Measurements from ENCODE around the gene RGS7.

DNA sequence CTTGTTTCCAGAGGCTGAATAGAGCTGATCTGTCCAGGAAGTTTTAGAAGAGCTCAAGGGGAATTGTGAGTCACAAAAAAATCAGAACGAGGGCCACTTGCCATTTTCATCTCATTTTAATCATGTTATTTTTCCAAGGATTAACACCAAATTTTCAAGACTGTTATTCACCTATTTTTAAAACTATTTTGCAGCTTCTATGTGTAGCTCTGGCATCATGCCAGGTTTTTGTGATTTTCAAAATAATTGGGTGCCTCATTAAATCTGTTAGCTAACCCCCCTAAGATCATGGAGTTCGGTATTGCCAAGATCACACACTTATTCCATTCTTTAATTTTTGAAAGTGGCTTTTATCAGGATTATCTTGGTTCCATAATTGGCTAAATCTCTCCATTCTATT lies 90.9 kb downstream of the RGS7 start:
- TF ChIP-seq POLR2AphosphoS5 (IDR thresholded peaks at IDR 0.05): no peak
- TF ChIP-seq CTCF (IDR thresholded peaks at IDR 0.05; ENCODE audit: poor library complexity, severe bottlenecking): no peak
- no peak for TF ChIP-seq MXI1 (conservative IDR thresholded peaks at IDR 0.05; ENCODE audit: poor library complexity, severe bottlenecking)
